ENCODE data around the gene USP35. TPM values are rescaled to one million over a fixed set of nuclear protein-coding genes. Genes with fewer than 3 reads are reported as not detected.

USP35 gene
- total RNA-seq, 2 donors from 2014 or later: 5.2 to 5.6 TPM

DNA sequence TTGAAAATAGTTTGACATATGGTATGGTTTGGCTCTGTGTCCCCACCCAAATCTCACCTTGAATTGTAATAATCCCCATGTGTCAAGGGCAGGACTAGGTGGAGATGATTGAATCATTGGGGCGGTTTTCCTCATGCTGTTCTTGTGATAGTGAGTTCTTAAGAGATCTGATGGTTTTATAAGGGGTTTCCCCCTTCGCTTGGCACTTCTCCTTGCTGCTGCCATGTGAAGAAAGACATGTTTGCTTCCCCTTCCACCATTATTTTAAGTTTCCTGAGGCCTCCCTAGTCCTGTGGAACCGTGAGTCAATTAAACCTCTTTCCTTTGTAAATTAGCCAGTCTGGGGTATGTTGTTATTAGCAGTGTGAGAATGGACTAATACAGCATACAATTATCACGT lies 8.0 kb upstream of the USP35 start:
- H3K9ac ChIP-seq (ENCODE audit: low read depth in 2 of 2, low read length in 2 of 2): no peak overlapping the region
- H3K9me3 ChIP-seq: no peaks in the 10 kb centered on the region
- DNase-seq: no peak
- TF ChIP-seq, protein P1, sequence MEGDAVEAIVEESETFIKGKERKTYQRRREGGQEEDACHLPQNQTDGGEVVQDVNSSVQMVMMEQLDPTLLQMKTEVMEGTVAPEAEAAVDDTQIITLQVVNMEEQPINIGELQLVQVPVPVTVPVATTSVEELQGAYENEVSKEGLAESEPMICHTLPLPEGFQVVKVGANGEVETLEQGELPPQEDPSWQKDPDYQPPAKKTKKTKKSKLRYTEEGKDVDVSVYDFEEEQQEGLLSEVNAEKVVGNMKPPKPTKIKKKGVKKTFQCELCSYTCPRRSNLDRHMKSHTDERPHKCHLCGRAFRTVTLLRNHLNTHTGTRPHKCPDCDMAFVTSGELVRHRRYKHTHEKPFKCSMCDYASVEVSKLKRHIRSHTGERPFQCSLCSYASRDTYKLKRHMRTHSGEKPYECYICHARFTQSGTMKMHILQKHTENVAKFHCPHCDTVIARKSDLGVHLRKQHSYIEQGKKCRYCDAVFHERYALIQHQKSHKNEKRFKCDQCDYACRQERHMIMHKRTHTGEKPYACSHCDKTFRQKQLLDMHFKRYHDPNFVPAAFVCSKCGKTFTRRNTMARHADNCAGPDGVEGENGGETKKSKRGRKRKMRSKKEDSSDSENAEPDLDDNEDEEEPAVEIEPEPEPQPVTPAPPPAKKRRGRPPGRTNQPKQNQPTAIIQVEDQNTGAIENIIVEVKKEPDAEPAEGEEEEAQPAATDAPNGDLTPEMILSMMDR (IDR thresholded peaks at IDR 0.05): no peak
- no peaks in the 10 kb centered on the region for H3K4me1 ChIP-seq
- H3K27me3 ChIP-seq: no peaks in the 10 kb centered on the region
- no peaks in the 10 kb centered on the region for H3K36me3 ChIP-seq
- H3K4me3 ChIP-seq: no peak overlapping the region
- H3K27ac ChIP-seq: no peak overlapping the region
- intact Hi-C loops (cut with DNase I): no loop called here

DNA sequence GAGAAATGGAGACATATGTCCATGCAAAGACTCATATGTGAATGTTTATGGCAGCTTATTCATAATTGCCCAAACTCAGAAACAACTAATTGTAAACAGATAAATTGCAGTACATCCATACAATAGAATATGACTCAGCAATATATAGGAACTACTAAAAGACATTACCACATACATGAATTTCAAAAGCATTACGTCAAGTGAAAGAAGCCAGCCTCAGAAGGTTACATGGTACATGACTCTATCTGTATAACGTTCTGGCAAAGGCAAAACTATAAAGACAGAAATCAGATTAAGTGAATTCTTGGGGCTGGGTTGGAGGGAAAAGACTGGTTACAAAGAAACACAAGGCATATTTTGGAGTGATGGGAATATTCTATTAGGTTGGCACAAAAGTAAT lies 7.5 kb upstream of the USP35 start:
- no peak overlapping the region for H3K27ac ChIP-seq
- H3K36me3 ChIP-seq: no peaks in the 10 kb centered on the region
- no peak overlapping the region for H3K9ac ChIP-seq (ENCODE audit: low read depth in 2 of 2, low read length in 2 of 2)
- intact Hi-C loops (cut with DNase I): no loop called here
- DNase-seq: no peak
- H3K4me1 ChIP-seq: no peaks in the 10 kb centered on the region
- TF ChIP-seq, protein P1 (IDR thresholded peaks at IDR 0.05): no peak
- no peaks in the 10 kb centered on the region for H3K9me3 ChIP-seq
- no peaks in the 10 kb centered on the region for H3K27me3 ChIP-seq
- no peak overlapping the region for H3K4me3 ChIP-seq

DNA sequence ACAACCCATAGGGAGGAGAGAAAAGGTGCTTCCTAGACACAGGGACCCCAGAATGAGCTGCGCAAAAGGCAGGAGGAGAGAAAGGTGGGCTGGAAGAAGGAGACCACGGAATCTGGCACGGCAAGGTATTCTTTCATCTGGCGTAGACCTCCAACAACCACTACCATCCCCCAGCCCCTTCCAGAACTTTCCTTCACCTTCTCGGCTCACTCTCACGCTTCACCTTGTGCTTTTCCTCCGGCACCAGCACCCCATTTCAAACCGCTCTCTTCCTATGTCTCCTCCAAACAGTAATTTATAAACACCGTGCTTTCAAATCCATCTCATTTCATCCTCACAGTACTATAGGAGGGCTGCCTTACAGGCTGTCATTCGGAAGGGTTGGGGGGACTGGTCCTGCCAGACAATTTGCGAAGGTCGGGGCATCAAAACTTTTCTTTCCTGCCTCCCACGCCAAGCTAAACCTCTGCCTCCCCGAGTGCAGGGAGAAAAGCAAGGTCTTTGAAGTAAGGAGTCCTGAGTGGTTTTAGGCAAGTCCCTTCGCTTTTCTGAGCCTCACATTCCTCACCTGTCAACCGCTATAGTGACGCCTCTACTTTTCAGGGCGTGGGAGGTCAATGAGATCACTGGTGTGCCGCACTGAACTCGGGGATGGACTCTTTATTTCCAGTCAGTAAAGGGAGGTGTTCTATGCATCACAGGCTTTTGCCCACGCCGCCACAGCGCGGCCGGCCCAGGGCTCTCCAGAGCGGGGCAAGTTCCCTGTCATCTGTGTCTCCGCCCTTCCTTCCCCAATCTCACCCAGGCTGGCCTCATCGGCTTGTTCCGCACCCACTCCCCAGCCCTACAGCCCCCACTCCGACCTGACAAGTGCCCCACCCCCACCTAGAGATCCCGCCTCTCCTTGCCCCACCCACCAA lies 1.1 kb upstream of the USP35 start:
- no peaks in the 10 kb centered on the region for H3K36me3 ChIP-seq
- DNase-seq: no peak
- intact Hi-C loops (cut with DNase I): no loop called here
- peak overlapping the region; percentile 90 for H3K4me3 ChIP-seq
- H3K4me1 ChIP-seq: no peaks in the 10 kb centered on the region
- peak overlapping the region; percentile 74 for H3K27ac ChIP-seq
- no peaks in the 10 kb centered on the region for H3K9me3 ChIP-seq
- H3K9ac ChIP-seq (ENCODE audit: low read depth in 2 of 2, low read length in 2 of 2): peak overlapping the region; percentile 77 to 81
- TF ChIP-seq, protein P1 (IDR thresholded peaks at IDR 0.05): no peak
- H3K27me3 ChIP-seq: no peaks in the 10 kb centered on the region

DNA sequence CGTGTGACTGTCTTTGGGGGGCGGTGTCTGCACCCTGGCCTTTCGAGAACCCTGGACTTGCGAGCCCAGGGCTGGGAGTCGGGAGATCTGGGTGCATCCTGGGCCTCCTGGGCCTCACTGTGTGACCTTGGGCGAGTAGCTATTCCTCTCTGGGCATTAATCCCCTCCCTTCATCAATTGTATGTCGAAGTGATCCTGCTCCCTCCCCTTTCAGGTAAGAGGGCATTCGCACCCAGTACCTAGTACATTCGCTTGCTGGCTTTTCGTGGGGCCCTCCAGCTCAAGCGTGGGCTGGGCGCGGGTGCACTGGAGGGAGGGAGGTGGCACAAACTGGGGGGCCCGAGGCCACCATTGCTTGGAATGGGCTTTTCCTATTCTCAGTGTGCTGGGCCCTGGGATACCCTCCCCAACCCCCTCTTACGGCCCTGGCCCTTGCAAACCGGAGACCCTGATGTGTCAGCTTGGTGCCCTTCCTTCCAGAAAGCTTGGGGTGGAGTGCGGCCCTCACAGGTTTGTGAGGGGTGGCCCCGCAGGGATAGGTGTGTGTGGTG lies 530 bp downstream of the USP35 start:
- H3K27ac ChIP-seq: peak overlapping the region; percentile 74
- no peaks in the 10 kb centered on the region for H3K36me3 ChIP-seq
- TF ChIP-seq, protein P1 (IDR thresholded peaks at IDR 0.05): no peak
- intact Hi-C loops (cut with DNase I): no loop called here
- H3K4me3 ChIP-seq: peak overlapping the region; percentile 90
- H3K27me3 ChIP-seq: no peaks in the 10 kb centered on the region
- peak overlapping the region; percentile 71 to 81 for H3K9ac ChIP-seq (ENCODE audit: low read depth in 2 of 2, low read length in 2 of 2)
- no peak for DNase-seq
- H3K9me3 ChIP-seq: no peaks in the 10 kb centered on the region
- H3K4me1 ChIP-seq: no peaks in the 10 kb centered on the region

DNA sequence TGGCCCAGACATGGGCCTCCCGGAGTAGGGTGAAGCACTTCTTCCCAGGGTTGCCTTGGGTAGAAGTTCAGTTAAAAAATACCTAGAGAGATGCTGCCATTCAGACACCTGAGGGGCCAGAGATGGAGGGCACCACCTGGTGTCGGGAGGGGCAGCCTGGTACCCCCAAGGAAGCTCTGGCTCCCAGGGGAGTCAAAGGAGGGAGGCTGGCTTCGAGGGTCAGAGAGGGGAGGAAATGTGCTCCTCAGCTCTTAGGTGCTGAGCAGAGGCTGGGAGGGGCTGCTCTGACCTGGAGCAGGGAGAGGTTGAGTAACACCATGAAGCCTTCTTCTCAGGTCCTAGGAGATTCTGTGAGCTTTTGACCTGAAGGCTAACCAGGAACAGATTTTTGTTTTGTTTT lies 1.1 kb downstream of the USP35 start:
- DNase-seq: no peak
- Histone ChIP-seq H3K4me3 (peak overlapping the region; percentile 90), H3K36me3 (no peaks in the 10 kb centered on the region), H3K27ac (no peak overlapping the region), H3K27me3 (no peaks in the 10 kb centered on the region), H3K4me1 (no peaks in the 10 kb centered on the region), H3K9me3 (no peaks in the 10 kb centered on the region), H3K9ac (ENCODE audit: low read depth in 2 of 2, low read length in 2 of 2) (peak overlapping the region in 1 of 2 donors; percentile 81)
- TF ChIP-seq, protein P1 (IDR thresholded peaks at IDR 0.05): no peak
- intact Hi-C loops (cut with DNase I): no loop called here

Measured in colonic mucosa (tissue), 4 donors.